Measurements from ENCODE around the gene SNX8. TPM values are rescaled to one million over a fixed set of nuclear protein-coding genes. Genes with fewer than 3 reads are reported as not detected.

The SNX8 gene
- total and polyA plus RNA-seq, 2 of the 13 experiments (the other 11 are each of a cell fraction or from before 2014, with no cell fraction given): 20.6 to 45.2 TPM

GRCh38 chr7:2208712-2209111 is 105.5 kb downstream of the SNX8 start:
- H3K4me1 ChIP-seq (ENCODE audit: insufficient read depth, low read length): no peaks in the 10 kb centered on the region
- H3K9ac ChIP-seq (ENCODE audit: insufficient read depth, low read depth, low read length): no peak overlapping the region
- FAIRE-seq (no peak), DNase-seq (ENCODE audit: low spot score) (no peak), ATAC-seq (no peak)
- no peak overlapping the region for H3K4me3 ChIP-seq (replicated peaks in 1 of 3; ENCODE audit: insufficient read depth in 1 of 3, low read depth in 2 of 3, low read length in 3 of 3)
- no peak overlapping the region for H2AFZ ChIP-seq (ENCODE audit: low read length)
- no TSS peak for BruUV-seq (replicated peaks)
- intact Hi-C loops (cut with micrococcal nuclease; ENCODE audit: unreplicated experiment) (no loop called here), in situ Hi-C loops (cut with HindIII; ENCODE audit: extremely low pct_ligation_motif_present, low pct_unique_long_range_greater_than_20kb) (loop anchor here (5.0 to 25.0 kb wide), 2 partner anchors 106 to 621 kb away; no protein-coding TSS in a partner anchor)
- no peaks in the 10 kb centered on the region for H4K20me1 ChIP-seq (ENCODE audit: insufficient read depth, low read length)
- no peaks in the 10 kb centered on the region for H3K27me3 ChIP-seq (ENCODE audit: control insufficient read depth in 1 of 2, insufficient read depth in 2 of 2, low read length in 2 of 2)
- ChIA-PET CTCF (ENCODE audit: low intra/inter-chr PET ratio, low total read pairs) (no interaction called here), POLR2A (no interaction called here)
- 94% methylated on average over 16 of the region's 16 CpGs for WGBS (ENCODE audit: low lambda C conversion rate)
- H3K4me2 ChIP-seq (ENCODE audit: low read depth, low read length): no peak overlapping the region
- no peak overlapping the region for H3K27ac ChIP-seq (ENCODE audit: extremely low read length, insufficient read depth, low read length)
- no peaks in the 10 kb centered on the region for H3K79me2 ChIP-seq (ENCODE audit: insufficient read depth, low read length)
- H3K36me3 ChIP-seq (replicated peaks in 1 of 2; ENCODE audit: control insufficient read depth in 1 of 2, insufficient read depth in 2 of 2, low read length in 2 of 2): peaks cover 24 to 85% of the 10 kb centered on the region in 2 experiments; a peak in 4 of 5 replicates
- H3K9me3 ChIP-seq (ENCODE audit: low read length): no peaks in the 10 kb centered on the region
- TF ChIP-seq ZNF136 (CRISPR knock-in tag; IDR thresholded peaks at IDR 0.05; ENCODE audit: low read depth) (no peak), ZKSCAN8 (CRISPR knock-in tag; IDR thresholded peaks at IDR 0.05; ENCODE audit: borderline replicate concordance) (no peak), TAF1 (CRISPR knock-in tag; IDR thresholded peaks at IDR 0.05) (no peak), MBNL3 (CRISPR knock-in tag; conservative IDR thresholded peaks at IDR 0.05) (no peak), RELA (CRISPR knock-in tag; IDR thresholded peaks at IDR 0.05) (no peak), KLF16 (CRISPR knock-in tag; IDR thresholded peaks at IDR 0.05) (no peak), NR2F6 (IDR thresholded peaks at IDR 0.05) (no peak), NR2F6 (CRISPR knock-in tag; IDR thresholded peaks at IDR 0.05) (no peak), ZHX2 (IDR thresholded peaks at IDR 0.05; ENCODE audit: low read depth) (no peak), ZHX2 (CRISPR knock-in tag; IDR thresholded peaks at IDR 0.05; ENCODE audit: borderline replicate concordance) (no peak), ZNF101 (CRISPR knock-in tag; IDR thresholded peaks at IDR 0.05; ENCODE audit: borderline replicate concordance, low read depth) (no peak), SP140L (CRISPR knock-in tag; IDR thresholded peaks at IDR 0.05; ENCODE audit: borderline replicate concordance) (no peak), ZNF441 (CRISPR knock-in tag; IDR thresholded peaks at IDR 0.05; ENCODE audit: borderline replicate concordance) (no peak)
- TF ChIP-seq, protein P1, sequence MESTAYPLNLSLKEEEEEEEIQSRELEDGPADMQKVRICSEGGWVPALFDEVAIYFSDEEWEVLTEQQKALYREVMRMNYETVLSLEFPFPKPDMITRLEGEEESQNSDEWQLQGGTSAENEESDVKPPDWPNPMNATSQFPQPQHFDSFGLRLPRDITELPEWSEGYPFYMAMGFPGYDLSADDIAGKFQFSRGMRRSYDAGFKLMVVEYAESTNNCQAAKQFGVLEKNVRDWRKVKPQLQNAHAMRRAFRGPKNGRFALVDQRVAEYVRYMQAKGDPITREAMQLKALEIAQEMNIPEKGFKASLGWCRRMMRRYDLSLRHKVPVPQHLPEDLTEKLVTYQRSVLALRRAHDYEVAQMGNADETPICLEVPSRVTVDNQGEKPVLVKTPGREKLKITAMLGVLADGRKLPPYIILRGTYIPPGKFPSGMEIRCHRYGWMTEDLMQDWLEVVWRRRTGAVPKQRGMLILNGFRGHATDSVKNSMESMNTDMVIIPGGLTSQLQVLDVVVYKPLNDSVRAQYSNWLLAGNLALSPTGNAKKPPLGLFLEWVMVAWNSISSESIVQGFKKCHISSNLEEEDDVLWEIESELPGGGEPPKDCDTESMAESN (CRISPR knock-in tag; conservative IDR thresholded peaks at IDR 0.05): no peak

Data from HepG2 (cell line).